ENCODE measurements around the gene CFAP57.

Gene CFAP57

DNA sequence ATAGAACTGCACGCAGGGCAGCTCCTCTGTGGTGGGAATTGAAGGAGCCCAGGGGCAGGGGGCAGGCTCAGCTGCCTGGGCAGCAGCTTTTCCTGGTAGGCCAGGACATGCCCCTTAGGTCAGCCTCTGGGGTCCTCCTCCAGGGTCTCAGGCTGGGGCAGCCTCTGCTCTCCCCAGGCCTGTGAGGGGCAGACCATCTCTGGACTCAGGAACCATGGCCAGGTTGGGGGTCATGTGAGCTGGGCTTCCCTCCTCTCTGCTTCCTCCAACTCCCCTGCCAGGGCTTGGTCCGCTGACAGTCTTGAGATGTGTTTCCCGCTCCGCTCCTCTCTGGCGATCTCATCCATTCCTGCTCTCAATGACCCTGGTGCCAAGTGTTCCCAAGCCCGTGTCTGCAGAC is 107.5 kb downstream of the CFAP57 start:
- no peak for DNase-seq

DNA sequence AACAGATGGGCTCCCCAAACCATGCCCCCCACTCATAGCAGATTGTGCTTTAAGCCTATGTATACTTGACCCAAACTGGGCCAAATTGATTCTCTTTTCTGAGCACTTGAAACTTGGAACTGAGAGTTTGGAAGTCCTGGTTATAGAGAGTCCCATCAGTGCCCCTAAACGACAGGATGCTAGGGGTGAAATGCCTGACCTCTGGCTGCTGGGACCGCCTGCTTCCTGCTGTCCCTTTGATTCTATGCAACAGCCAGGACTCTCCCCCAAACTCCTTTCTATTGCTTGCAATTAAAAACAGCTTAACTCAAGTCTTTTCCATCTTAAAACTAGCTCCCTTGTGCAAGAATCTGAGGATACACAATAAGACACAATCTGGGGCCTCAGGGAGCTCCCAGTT is 108.6 kb downstream of the CFAP57 start:
- no peak for DNase-seq

DNA sequence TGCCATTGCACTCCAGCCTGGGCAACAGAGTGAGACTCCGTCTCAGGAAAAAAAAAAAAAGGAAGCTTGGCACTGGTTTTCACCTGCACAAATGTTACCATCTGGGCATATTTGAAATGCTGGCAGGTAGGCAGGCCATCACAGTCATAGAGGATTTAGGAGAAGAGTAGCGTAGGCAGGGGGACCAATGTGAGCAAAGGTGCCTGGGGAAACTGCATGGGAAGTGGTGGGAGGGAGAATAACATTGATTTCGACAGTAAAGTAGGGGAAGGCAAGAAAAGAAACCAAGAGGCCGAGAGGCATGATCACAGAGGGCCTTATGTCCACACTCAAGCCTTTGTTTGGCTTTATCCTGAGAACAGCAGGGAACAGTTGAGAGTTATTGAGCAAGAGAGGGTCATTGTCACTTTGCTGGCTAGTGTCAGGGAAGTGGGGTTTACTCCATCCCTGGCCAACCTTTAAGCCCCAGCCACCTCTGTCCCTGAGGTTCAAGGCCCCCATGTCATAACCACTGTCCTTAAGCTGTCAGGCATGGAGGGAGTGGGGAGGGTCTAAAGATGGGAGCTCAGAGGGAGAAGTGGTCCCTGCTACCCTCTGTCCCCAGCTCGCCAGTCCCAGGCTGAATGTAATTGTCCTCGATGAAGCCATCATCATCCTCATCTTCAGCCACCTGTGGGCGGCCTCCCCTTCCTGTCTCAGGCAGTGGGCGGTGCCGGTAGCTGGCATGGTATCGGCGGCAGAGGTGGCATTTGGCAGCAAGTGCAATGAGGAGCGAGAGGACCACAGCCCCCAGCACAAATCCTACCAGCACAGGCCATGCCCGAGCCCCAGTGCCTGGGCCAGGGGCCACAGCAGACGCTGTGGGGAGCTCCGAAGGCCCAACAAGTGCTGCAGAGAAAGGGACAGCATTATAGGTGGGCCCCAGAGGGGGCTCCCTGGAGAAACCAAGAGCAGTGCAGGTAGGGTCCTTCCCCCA is 110.4 kb downstream of the CFAP57 start:
- DNase-seq, result no peak

DNA sequence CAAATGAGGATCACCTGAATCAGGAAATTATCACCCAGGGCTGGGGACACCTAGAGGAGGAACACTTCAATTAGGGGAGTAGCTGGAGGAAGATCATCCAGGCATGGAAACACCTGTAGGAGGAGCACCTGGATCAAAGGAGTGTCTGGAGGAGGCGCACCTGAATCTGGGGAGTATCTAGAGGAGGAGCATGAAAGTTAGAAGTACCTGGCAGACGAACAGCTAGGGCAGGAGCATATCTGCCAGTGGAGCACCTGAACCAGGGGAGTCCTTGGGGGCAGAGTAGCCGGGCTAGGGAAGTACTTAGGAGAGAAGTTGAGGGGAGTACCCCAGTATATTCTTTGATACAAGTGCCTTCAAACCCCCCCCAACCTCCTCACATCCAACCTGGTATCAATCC is 111.9 kb downstream of the CFAP57 start:
- DNase-seq, result no peak

DNA sequence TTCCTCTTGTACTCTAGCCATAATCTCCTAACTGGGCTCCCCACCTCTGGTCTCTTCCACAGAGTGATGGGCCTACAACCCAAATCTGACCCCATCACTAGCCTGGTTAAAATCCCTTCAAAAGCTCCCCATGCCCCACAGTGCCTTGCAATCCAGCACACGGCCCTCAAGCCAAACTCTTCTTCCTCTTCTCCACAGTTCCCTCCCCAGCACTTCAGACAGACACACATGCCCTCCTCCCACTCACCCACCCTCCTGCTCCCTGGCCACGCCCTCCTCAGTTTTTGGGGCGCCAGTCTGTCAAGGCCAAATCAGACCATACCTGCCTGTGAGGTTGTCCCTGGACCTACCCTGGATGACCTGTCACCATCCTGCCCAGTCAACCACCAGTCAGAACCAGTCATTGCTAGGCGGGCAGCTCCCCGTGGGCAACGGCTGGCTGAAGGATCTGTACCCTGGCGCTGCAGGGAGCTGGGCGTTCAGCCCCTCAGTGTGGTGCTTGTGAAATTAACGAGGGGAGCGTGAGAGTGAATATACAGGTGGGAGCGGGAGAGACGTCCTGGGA is 112.5 kb downstream of the CFAP57 start:
- DNase-seq, result no peak

DNA sequence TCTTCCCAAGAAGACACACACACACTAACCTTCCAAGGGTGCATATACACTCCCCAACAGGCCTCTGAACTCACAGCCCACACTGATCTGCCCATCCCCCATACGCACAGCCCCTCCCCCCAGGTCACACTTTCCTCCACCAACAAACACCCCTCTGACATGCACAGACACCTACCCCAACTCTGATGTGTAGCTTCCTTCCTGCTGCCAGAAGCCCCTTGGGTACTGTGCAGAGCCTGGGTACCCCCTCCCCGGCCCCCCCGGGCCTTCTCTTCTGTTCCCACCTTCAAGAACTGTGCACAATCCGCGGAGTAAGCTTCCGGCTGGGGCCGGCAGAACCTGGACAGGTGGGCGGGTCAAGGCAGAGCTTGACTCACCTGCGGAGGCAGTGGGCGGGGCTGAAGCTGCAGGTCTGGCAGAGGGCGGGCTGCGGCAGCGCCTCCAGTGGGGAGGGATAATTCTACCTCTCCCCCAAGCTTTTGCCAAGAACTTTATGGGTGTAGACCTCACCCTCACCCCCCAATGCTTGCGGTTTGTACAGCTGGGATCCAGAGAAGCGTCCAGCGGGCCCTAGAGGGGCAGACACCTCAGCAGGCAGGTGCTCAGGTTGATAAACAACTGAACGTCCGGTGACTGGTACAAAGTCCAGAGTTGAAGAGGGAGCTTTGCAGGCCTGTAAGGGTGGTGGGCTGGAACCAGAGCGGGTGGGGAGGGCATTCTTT is 113.3 kb downstream of the CFAP57 start, which contains the start of gene C1orf210:
C1orf210 (minus strand) TSS at position 313 of the 722 bp plus-strand sequence. CDS start 2,311 bp downstream, outside the sequence.
- DNase-seq, result no peak

DNA sequence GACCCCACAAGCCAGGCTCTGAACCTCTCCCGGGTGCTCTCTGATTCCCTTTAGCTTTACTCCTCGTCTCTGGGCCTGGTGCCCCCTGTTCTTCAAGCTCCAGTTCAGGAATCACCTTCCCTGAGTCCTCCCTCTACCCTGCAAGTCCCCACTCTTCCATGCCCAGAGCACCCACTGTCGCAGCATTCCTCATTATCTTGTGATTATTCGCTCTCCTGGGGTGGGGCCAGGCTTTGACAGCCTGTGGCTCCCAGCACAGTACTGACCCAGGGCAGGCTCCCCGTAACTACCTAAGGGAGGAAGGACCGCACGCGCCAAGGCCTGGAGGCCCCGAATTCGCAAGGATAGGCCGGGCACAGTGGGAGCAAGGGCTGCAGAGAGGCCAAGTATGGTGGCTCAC is 114.0 kb downstream of the CFAP57 start:
- no peak for DNase-seq

DNA sequence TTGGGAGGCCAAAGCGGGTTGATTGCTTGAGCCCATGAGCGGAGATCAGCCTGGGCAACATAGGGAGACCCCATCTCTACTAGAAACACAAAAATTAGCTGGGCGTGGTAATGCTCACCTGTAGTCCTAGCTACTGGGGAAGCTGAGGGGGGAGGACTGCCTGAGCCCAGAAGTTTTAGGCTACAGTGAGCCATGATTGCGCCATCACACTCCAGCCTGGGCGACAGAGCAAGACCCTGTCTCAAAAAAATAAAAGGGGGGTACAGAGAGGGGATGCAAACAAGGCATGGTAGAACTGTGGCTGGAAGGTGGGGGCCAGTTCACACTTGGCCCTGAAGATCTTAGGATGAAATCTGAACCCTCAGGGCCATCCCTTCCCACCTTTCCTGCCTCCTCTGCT is 114.4 kb downstream of the CFAP57 start:
- no peak for DNase-seq

DNA sequence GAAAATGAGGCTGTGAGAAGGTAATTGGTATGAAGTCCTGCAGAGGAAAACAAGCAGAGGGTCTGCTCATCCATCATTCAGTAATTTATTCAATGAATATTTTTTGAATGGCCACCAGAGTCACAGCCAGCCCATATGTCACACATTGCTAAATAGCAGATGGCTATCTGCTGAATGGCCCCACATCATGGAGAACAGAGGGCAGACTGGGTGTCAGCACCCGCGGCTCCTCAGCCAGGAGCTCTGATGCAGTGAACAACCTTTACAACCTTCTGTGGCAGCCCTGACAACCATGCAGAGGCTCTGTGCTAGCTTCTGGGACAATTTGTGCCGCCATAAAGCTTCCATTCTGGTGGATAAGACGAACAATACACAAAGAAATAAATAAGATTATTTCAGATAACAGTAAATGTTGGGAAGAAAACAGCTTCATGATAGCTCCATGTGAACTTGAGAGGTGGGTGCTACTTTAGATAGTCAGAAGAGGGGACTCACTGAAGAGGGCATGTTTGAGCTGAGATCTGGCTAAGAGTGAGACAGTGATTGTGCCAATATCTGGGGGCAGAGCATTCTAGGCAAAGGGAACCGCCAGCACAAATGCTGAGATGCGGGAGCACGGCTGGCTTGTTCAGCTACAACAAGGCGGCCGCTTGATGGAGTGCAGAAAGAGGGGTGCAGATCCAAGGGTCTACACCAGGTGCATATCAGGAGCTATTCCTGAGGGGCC is 116.1 kb downstream of the CFAP57 start:
- no peak for DNase-seq

DNA sequence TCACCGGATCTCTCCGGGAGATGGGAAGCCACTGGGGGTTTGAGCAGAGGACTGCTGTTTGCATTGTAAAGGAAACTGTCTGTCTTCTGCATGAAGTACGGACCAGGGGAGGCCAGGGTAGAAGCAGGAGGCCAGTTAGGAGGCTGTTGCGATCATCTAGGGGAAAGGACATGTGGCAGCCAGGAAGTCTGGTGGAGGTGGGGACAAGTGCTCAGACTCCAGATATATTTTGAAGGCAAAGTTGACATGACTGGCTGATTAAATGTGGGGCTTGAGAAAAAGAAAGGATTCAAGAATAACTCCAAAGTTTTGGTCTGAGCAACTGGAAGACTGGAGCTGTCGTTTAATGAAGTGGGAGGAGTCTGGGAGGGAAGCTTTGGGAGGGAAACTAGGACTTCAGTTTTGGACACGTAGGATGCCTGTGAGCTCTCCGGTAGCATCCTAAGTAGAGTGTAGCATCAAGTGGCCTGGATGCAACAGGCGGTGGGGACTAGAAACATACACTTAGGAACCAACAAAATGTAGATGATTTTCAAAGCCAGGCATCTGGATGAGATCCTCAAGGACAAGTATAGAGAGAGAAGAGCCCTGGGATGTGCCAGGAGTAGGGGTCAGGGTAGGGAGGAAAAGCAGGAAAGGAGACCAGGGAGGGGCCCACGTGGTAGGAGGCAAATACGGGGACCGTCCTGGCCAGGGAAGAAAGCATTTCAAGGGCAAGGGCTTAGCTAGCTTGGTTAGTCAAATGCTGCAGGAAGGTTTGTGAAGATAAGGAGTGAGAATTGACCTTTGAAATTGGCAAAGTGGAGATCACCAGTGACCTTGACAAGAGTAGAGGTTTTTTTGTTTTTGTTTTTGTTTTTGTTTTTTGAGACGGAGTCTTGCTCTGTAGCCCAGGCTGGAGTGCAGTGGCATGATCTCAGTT is 116.9 kb downstream of the CFAP57 start:
- no peak for DNase-seq

DNA sequence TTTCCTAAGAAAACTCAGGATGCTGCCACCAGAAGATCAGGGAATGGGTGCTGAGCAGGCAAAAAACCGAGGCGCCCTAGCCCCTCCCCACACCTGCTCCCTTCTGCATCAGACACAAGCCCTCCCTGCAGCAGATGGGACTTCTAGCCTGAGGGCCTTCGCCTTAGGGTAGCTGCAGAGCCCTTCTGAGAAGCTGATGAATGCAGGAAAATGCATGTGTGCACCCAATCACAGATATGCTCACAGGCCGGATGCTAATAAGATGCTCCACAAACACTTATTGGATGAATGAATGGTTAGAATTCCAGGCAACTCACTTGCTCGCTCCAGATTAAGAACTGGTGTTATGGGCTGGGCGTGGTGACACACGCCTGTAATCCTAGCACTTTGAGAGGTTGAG is 120.1 kb downstream of the CFAP57 start:
- no peak for DNase-seq

DNA sequence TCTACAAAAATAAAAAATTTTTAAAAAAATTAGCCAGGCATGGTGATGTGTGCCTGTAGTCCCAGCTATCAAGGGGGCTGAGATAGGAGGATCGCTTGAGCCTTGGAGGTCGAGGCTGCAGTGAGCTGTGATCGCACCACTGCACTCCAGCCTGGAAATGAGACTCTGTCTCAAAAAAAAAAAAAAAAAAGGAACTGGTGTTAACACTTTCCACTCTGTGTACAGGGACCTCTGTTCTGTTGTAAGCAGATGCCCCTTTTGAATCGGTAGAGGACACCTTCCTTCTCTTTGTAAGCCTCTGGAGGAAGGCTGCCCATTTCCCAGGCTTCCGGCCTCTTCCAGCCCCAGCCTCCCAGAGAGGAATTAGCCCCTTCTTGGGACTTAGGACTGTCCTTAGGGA is 120.5 kb downstream of the CFAP57 start:
- DNase-seq, result no peak

DNA sequence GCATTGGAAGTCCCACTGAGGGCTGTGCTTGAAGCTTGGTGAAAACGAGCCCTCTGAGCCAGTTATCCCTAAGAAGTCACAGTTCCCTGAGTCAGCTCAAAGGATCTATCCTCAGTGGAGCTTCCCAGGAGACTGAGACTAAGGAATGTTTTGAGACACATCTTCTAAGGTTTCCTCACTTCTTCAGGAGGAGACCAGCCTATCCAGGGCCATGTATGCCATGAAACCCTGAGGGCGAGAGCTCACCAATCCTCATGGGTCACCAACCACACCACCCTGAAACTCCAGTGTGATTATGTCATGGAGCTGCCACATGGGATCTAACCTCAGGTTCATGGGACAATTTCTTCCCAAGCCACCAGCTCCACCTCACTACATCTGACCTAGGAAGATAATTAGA is 121.0 kb downstream of the CFAP57 start:
- no peak for DNase-seq

DNA sequence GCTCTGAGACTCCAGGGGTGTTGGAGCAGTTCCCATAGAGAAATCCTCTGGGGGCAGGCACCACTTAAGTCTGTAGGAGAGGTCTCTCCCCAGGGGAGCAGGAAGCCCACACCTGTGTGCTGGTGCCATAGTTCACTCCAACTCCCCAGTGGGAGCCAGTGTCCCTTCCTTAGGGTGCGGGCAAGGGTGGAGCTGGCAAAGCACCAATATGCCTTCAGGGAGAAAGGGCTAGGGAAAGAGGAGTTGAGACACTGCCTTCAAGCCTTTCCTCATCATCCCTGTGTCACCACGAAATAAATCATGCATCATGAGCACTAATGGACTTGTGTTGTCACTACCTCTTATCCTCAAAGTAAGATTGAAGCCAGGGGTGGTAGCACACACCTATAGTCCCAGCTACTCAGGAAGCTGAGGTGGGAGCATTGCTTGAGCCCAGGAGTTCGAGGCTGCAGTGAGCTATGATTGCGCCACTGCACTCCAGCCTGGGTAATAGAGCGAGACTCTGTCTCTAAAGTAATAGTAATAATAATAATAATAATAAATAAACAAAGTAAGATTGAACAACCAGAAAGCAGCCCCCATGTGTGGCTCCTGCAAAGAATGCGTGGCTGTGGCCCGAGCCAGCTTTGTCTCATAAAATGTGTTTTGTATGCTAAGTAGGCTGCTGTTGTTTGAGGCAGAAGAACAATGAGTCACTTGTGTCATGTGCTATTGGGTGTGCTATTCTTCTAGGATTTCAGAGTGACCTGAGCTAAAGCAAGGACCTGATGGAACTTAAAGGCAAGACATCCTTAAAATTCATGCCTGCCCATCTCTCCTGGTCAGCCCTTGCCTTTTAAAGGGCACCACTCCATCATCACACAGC is 122.0 kb downstream of the CFAP57 start:
- DNase-seq, result no peak

DNA sequence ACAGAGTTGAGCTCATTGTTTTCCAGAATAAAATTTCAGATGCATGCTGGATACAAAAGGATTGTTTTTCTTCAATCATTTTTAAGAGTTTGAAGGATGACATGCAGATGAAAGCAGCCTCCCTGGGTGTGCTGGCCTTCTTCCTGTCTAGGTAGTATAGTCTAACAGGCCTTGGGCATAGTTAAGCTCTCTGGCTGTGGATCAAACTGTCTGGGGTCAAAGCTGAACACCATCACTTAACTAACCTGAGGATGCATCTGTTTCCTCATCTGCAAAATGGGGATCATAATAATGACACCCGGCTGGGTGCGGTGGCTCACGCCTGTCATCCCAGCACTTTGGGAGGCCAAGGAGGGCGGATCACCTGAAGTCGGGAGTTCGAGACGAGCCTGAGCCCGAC is 122.6 kb downstream of the CFAP57 start:
- no peak for DNase-seq

DNA sequence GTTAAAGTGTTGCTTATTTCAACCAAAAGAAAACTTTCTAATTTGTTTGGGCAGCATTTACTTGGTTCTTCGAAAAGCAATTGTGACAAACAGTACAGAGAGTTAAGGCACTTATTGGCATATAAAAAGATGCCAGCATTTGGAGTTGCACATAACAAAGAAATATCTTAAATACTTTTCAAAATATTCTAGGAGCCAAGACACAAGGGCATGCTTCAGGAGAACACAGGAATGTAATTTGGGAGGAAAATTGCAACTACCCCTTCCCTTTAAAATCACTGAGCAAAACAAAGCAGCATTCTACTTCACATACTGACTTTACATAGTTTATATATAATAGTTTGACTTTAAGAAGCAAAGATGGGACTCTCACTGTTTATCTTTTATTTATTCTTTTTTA is 124.1 kb downstream of the CFAP57 start:
- DNase-seq, result no peak

DNA sequence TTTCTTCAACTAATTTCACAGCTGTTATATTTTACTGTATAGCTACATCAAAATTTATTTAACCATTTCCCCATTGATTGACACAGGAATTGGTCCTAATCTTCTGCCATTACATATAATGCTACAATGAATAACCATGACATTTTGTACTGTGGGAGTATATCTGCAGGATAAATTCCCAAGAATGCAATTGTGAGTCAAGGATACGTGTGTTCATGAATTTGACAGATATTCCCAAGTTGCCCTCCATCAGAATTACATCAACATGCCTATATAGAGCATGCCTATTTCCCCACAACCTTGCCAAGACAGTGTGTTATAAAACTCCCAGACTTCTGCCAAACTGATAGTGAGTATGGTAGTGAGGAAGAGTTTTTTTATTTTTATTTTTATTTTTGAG is 125.9 kb downstream of the CFAP57 start:
- DNase-seq, result no peak

DNA sequence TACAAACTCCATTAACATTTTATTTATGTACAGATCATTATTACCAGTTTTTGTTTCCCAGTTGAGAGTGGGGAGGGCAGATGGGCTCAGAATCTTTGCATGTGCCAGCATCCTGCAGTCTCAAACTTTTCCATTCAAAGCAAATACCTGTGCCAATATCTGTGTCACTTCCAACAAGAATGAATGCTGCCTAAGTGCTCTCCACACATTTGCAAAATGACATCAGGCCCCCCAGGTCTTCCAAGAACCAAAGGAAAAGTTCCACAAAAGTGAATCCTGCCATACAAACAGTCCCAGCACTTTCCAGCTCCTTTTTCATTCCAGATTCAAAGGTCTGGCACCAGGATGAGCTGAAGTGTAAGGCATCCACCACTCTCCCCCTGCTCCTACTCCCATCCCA is 127.0 kb downstream of the CFAP57 start:
- DNase-seq, result no peak

DNA sequence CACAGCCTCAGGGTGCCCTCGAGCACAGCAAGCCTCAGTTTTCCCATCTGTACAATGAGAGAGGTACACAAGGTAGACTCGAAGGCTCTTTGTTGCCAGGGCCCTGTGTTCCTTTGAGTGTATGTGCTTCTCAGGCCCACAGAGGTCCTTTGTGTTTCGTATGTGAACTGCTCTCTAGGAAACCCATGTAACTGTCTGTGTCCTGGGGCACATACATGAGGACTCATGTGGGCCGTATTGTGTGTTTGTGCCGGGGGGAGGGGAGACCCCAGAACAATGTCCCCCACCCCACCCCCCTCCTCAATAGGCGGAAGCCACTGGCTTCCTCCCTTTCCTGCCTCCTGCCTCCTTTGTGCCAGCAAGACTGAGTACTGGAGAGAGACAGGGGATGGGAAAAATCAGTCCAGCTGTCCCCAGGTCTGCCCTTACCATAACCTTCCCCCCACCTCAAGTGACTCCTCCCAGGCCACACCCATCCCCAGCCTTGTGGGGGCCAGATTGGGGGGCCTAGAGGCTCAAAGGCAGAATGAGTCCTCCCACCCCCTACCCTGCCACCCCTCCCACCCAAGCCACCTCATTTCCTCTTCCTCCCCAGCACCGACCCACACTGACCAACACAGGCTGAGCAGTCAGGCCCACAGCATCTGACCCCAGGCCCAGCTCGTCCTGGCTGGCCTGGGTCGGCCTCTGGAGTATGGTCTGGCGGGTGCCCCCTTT is 128.4 kb downstream of the CFAP57 start, which contains the start of gene TIE1:
TIE1 (plus strand) TSS at position 605 of the 717 bp plus-strand sequence; CDS start at position 695, 90 bp downstream.
- no peak for DNase-seq

DNA sequence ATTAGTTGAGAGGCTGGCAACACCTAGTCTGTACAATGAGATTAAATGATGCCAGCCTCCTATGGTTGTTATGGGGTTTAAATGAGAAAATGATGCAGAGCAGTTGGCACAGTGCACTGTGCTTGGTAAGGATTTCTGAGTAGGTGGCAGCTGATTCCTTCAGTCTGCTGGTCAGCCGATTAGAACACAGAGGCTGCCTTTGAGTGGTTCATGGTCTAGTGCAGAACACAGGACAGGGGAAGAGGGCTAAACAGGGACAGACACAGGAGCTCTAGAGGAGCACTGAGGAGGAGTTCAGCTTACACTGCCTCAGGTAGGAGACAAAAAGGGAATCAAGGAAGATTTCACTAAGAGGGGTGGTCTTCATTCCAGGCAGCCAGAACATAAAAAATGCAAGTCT is 130.1 kb downstream of the CFAP57 start:
- no peak for DNase-seq
